ENCODE data around the gene KCND1. TPM values are rescaled to one million over a fixed set of nuclear protein-coding genes. Genes with fewer than 3 reads are reported as not detected.
A peak's percentile ranks its signal among the peaks of the same experiment; 100 is the strongest.

The KCND1 gene
- total RNA-seq, 1 donor from 2014 or later = 0.52 TPM

DNA sequence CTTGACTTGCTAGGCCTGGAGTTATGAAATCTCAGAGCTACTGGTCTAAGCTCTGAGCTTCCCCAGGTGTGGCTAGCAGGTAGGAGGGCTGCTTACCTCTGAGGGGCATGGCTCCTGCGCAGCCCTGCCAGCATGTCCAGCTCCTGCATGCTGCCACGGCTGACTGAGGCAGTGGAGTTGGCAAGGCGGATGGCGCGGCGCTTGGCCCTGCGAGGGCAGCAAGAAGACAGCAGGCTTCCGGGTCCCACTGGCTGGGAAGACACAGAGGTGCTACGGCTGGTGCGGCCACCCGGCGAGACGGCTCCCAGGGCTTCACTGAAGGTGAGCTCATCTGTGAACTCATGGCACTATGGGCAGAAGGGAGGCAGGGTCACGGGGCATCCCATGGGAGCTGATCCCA, 5.7 kb downstream of the KCND1 start:
- Histone ChIP-seq H3K27ac (ENCODE audit: low read depth, low read length) (no peak overlapping the region), H3K4me3 (ENCODE audit: low read length in 3 of 3) (no peak overlapping the region), H3K9me3 (ENCODE audit: control insufficient read depth in 3 of 3, low read length in 3 of 3) (no peaks in the 10 kb centered on the region), H3K36me3 (ENCODE audit: control insufficient read depth in 3 of 3, insufficient read depth in 3 of 3, low read length in 3 of 3) (no peaks in the 10 kb centered on the region), H3K27me3 (ENCODE audit: control insufficient read depth in 3 of 3, insufficient read depth in 3 of 3, low read length in 3 of 3) (no peaks in the 10 kb centered on the region), H3K9ac (ENCODE audit: low read depth in 1 of 3, low read length in 3 of 3) (no peak overlapping the region), H3K4me1 (ENCODE audit: control insufficient read depth in 3 of 3, insufficient read depth in 3 of 3, low read length in 3 of 3) (no peaks in the 10 kb centered on the region)

DNA sequence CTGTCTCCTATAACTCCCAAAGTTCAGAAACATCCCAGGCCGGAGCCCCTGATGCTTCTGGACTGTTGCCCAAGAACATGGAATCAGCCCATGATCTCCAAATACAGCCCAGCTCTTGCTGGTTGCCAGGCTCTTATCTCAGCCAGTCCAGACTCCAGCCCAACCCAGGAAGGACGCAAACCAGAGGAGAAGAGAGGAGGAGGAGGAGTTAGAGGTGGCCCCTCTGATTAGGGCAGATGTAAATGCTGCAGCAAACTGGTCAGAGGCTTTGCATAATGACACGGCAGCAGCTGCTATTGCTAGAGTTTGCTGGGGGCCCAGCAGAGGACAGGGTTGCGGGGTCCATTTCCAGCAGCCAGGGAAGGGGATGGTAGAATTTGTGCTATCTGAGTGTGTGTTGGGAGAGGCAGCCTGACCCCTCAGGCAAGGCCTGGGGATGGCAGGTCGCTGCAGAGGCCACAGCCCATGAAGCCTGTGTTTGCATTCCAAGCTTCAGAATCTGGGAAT, 10.0 kb downstream of the KCND1 start:
- H3K27me3 ChIP-seq (ENCODE audit: control insufficient read depth in 3 of 3, insufficient read depth in 3 of 3, low read length in 3 of 3) = no peaks in the 10 kb centered on the region
- no peaks in the 10 kb centered on the region for H3K9me3 ChIP-seq (ENCODE audit: control insufficient read depth in 3 of 3, low read length in 3 of 3)
- no peak overlapping the region for H3K9ac ChIP-seq (ENCODE audit: low read depth in 1 of 3, low read length in 3 of 3)
- H3K36me3 ChIP-seq (ENCODE audit: control insufficient read depth in 3 of 3, insufficient read depth in 3 of 3, low read length in 3 of 3) = no peaks in the 10 kb centered on the region
- H3K27ac ChIP-seq (ENCODE audit: low read depth, low read length) = no peak overlapping the region
- no peak overlapping the region for H3K4me3 ChIP-seq (ENCODE audit: low read length in 3 of 3)
- peaks cover 6 to 7% (median 7%) of the 10 kb centered on the region in 3 donors for H3K4me1 ChIP-seq (ENCODE audit: control insufficient read depth in 3 of 3, insufficient read depth in 3 of 3, low read length in 3 of 3)

DNA sequence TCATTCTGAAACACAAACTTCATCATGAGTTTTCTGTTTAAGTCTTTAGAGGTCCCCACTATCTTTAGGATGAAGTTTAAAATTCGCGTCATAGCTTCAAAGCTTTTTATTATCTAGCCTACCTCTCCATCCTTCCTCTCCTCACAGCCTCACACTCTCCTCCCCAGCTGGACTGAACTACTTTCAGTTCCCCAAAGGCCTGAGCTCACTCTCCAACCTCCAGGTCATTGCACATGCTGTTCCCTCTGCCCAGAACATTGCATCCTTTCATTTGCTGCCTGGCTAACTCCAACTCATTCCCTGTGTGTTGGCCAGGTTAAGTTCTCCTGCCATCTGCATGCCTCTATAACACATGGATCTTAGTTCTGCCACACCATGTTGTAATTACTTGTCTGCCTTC, 11.4 kb downstream of the KCND1 start:
- Histone ChIP-seq H3K36me3 (ENCODE audit: control insufficient read depth in 3 of 3, insufficient read depth in 3 of 3, low read length in 3 of 3) (peaks cover 0 to 5% (median 0%) of the 10 kb centered on the region in 3 donors), H3K4me3 (ENCODE audit: low read length in 3 of 3) (no peak overlapping the region), H3K9ac (ENCODE audit: low read depth in 1 of 3, low read length in 3 of 3) (no peak overlapping the region), H3K9me3 (ENCODE audit: control insufficient read depth in 3 of 3, low read length in 3 of 3) (no peaks in the 10 kb centered on the region), H3K27ac (ENCODE audit: low read depth, low read length) (no peak overlapping the region), H3K27me3 (ENCODE audit: control insufficient read depth in 3 of 3, insufficient read depth in 3 of 3, low read length in 3 of 3) (no peaks in the 10 kb centered on the region), H3K4me1 (ENCODE audit: control insufficient read depth in 3 of 3, insufficient read depth in 3 of 3, low read length in 3 of 3) (peaks cover 19 to 20% (median 20%) of the 10 kb centered on the region in 3 donors)

DNA sequence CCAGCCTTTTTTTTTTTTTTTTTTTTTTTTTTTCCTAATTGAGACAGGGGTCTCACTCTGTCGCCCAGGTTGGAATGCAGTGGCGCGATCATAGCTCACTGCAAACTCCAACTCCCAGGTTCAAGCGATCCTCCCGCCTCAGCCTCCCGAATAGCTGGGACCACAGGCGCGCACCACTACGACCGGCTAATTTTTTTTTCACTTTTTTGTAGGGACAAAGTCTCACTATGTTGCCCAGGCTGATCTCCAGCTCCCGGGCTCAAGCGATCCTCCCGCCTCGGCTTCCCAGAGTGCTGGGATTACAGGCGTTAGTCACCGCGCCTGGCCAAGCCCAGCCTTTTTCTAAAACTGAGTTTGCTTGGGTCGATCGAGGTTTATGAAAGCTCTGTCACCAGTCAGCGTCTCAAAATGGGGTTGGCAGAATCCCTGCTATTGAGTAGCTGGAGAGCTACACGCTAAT, 13.0 kb downstream of the KCND1 start:
- Histone ChIP-seq H3K9ac (ENCODE audit: low read depth in 1 of 3, low read length in 3 of 3) (peak overlapping the region; percentile 59 to 89 (median 85)), H3K27ac (ENCODE audit: low read depth, low read length) (peak overlapping the region; percentile 97), H3K4me3 (ENCODE audit: low read length in 3 of 3) (peak overlapping the region; percentile 65 to 72 (median 66)), H3K9me3 (ENCODE audit: control insufficient read depth in 3 of 3, low read length in 3 of 3) (no peaks in the 10 kb centered on the region), H3K4me1 (ENCODE audit: control insufficient read depth in 3 of 3, insufficient read depth in 3 of 3, low read length in 3 of 3) (peaks cover 30 to 35% (median 33%) of the 10 kb centered on the region in 3 donors), H3K36me3 (ENCODE audit: control insufficient read depth in 3 of 3, insufficient read depth in 3 of 3, low read length in 3 of 3) (peaks cover 0 to 13% (median 0%) of the 10 kb centered on the region in 3 donors), H3K27me3 (ENCODE audit: control insufficient read depth in 3 of 3, insufficient read depth in 3 of 3, low read length in 3 of 3) (peaks cover 0 to 4% (median 0%) of the 10 kb centered on the region in 3 donors)

DNA sequence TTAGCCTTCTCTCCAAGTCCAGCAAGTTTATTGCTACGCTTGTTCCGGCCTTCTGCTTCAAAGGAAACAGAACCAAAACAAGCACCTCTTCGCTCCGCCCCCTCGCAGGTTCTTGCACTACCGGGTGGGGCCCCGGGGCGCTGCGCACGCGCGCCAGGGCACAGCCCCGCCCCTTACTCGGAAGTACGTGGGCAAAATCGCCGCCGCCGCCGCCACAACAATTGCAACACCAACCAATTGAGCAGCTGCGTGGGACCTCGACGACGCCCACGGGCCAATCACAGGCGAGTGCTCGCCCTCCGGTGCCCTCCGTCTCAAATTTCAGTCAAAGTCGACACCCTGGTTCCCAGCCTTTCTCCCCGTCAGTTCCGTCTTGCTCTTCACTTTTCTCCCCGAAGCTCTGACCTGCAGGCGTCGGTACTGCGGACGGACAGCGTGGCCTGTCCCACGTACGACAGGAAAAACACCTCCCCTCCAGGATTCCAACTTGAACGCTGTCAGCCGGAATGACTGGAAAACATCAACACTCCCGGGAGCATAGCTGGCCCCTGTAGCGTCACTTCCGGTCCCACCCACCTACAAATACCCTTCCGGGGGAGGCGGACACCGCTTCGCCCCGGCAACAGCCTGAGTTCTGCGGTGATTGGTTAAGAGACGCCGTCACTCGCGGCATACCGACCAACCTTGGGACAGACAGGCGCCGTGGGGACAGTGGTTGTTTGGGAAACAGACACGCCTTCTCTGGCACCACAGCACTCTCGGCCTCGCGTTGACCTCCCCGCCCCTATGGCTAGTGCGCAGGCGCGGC, 13.6 kb downstream of the KCND1 start:
- peaks cover 36 to 40% (median 37%) of the 10 kb centered on the region in 3 donors for H3K4me1 ChIP-seq (ENCODE audit: control insufficient read depth in 3 of 3, insufficient read depth in 3 of 3, low read length in 3 of 3)
- H3K36me3 ChIP-seq (ENCODE audit: control insufficient read depth in 3 of 3, insufficient read depth in 3 of 3, low read length in 3 of 3) = peaks cover 0 to 13% (median 0%) of the 10 kb centered on the region in 3 donors
- H3K27ac ChIP-seq (ENCODE audit: low read depth, low read length) = peak overlapping the region; percentile 97
- peak overlapping the region; percentile 83 to 85 (median 84) for H3K4me3 ChIP-seq (ENCODE audit: low read length in 3 of 3)
- peaks cover 0 to 4% (median 0%) of the 10 kb centered on the region in 3 donors for H3K27me3 ChIP-seq (ENCODE audit: control insufficient read depth in 3 of 3, insufficient read depth in 3 of 3, low read length in 3 of 3)
- H3K9me3 ChIP-seq (ENCODE audit: control insufficient read depth in 3 of 3, low read length in 3 of 3) = no peaks in the 10 kb centered on the region
- H3K9ac ChIP-seq (ENCODE audit: low read depth in 1 of 3, low read length in 3 of 3) = peak overlapping the region; percentile 89 to 96 (median 89)

DNA sequence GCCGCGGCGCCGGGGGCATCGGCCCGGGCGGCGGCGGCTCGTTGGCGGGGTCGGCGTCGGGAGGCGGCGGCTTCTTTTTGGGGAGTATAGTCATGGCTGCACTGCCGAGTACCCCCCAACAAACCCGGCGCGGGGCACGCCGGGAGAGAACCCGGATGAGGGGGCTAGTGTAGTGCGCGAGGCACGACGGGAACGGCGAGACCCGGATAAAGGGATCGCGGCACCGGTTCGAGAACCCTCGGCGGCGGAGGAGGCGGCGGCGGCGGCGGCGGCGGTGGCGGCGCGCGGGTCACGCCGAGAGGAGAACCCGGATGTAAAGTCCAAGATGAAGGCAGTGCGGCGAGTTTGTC, 14.2 kb downstream of the KCND1 start, which contains the start of gene OTUD5:
Gene OTUD5 (minus strand): TSS at position 131 of the 350 bp plus-strand sequence. CDS start 37 bp downstream, at position 94.
- Histone ChIP-seq H3K27me3 (ENCODE audit: control insufficient read depth in 3 of 3, insufficient read depth in 3 of 3, low read length in 3 of 3) (peaks cover 0 to 4% (median 0%) of the 10 kb centered on the region in 3 donors), H3K9ac (ENCODE audit: low read depth in 1 of 3, low read length in 3 of 3) (peak within 1 kb of the TSS; percentile 89 to 96 (median 89)), H3K27ac (ENCODE audit: low read depth, low read length) (peak within 1 kb of the TSS; percentile 97), H3K36me3 (ENCODE audit: control insufficient read depth in 3 of 3, insufficient read depth in 3 of 3, low read length in 3 of 3) (peaks cover 0 to 13% (median 0%) of the 10 kb centered on the region in 3 donors), H3K9me3 (ENCODE audit: control insufficient read depth in 3 of 3, low read length in 3 of 3) (no peaks in the 10 kb centered on the region), H3K4me3 (ENCODE audit: low read length in 3 of 3) (peak within 1 kb of the TSS; percentile 83 to 85 (median 84)), H3K4me1 (ENCODE audit: control insufficient read depth in 3 of 3, insufficient read depth in 3 of 3, low read length in 3 of 3) (peaks cover 37 to 44% (median 42%) of the 10 kb centered on the region in 3 donors)

DNA sequence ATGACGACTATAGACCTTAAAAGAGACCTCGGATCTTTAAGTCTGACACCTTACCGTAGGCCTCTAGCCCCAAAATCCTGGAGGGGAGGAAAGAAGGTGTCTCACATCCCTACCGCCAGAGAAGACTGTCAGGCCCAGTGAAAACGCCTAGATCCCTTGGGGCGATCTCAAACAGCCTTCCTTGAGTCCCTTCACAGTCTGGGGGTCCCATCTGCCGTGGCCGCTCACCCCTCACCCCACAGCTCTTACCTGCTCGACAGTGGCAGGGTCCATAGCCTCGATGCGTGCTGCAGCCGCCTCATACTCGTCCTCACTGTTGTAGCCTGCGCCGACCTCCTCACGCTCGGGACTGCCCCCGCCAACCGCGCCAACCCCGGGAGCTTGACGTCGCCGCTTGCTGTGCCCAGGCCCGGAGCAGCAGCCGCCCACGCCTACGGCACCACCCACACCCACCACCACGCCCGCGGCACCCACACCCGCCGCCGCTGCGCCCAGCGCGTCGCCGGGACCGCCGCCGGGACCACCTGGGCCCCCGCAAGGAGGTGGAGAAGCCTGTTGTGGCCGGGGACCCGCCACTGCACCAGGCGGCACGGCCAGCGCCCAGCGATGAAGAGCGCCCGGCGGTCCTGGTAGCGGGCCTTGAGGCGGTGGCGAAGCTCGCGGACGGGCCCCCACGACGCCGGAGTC, 14.8 kb downstream of the KCND1 start:
- peaks cover 37 to 44% (median 44%) of the 10 kb centered on the region in 3 donors for H3K4me1 ChIP-seq (ENCODE audit: control insufficient read depth in 3 of 3, insufficient read depth in 3 of 3, low read length in 3 of 3)
- H3K4me3 ChIP-seq (ENCODE audit: low read length in 3 of 3) = peak overlapping the region; percentile 75 to 84 (median 81)
- H3K36me3 ChIP-seq (ENCODE audit: control insufficient read depth in 3 of 3, insufficient read depth in 3 of 3, low read length in 3 of 3) = peaks cover 0 to 13% (median 0%) of the 10 kb centered on the region in 3 donors
- no peaks in the 10 kb centered on the region for H3K9me3 ChIP-seq (ENCODE audit: control insufficient read depth in 3 of 3, low read length in 3 of 3)
- H3K27me3 ChIP-seq (ENCODE audit: control insufficient read depth in 3 of 3, insufficient read depth in 3 of 3, low read length in 3 of 3) = peaks cover 0 to 4% (median 0%) of the 10 kb centered on the region in 3 donors
- H3K9ac ChIP-seq (ENCODE audit: low read depth in 1 of 3, low read length in 3 of 3) = peak overlapping the region; percentile 71 to 89 (median 77)
- peak overlapping the region; percentile 69 for H3K27ac ChIP-seq (ENCODE audit: low read depth, low read length)

DNA sequence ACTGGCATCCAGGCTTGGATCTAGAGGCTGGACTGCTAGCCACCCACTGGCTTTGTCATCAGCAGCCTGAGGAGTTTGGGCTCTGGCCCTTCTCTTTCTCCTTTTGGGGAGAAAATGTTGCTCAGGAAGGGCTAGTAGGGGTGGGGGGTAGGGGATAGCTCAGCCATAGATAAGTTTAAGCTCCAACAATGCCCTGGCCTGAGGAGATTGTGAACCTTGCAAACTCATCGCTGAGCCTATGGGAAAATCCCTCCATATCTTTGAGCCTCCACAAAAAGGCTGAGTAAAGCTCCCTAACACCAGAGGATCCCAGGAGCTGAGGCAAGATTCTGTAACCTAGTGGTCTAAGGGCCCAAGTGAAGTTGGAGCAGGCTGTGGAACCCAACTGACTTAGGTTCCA, 23.1 kb downstream of the KCND1 start:
- H3K36me3 ChIP-seq (ENCODE audit: control insufficient read depth in 3 of 3, insufficient read depth in 3 of 3, low read length in 3 of 3) = peaks cover 0 to 3% (median 0%) of the 10 kb centered on the region in 3 donors
- peaks cover 7 to 11% (median 8%) of the 10 kb centered on the region in 3 donors for H3K4me1 ChIP-seq (ENCODE audit: control insufficient read depth in 3 of 3, insufficient read depth in 3 of 3, low read length in 3 of 3)
- H3K27me3 ChIP-seq (ENCODE audit: control insufficient read depth in 3 of 3, insufficient read depth in 3 of 3, low read length in 3 of 3) = no peaks in the 10 kb centered on the region
- no peak overlapping the region for H3K9ac ChIP-seq (ENCODE audit: low read depth in 1 of 3, low read length in 3 of 3)
- no peak overlapping the region for H3K4me3 ChIP-seq (ENCODE audit: low read length in 3 of 3)
- H3K9me3 ChIP-seq (ENCODE audit: control insufficient read depth in 3 of 3, low read length in 3 of 3) = no peaks in the 10 kb centered on the region
- H3K27ac ChIP-seq (ENCODE audit: low read depth, low read length) = no peak overlapping the region

DNA sequence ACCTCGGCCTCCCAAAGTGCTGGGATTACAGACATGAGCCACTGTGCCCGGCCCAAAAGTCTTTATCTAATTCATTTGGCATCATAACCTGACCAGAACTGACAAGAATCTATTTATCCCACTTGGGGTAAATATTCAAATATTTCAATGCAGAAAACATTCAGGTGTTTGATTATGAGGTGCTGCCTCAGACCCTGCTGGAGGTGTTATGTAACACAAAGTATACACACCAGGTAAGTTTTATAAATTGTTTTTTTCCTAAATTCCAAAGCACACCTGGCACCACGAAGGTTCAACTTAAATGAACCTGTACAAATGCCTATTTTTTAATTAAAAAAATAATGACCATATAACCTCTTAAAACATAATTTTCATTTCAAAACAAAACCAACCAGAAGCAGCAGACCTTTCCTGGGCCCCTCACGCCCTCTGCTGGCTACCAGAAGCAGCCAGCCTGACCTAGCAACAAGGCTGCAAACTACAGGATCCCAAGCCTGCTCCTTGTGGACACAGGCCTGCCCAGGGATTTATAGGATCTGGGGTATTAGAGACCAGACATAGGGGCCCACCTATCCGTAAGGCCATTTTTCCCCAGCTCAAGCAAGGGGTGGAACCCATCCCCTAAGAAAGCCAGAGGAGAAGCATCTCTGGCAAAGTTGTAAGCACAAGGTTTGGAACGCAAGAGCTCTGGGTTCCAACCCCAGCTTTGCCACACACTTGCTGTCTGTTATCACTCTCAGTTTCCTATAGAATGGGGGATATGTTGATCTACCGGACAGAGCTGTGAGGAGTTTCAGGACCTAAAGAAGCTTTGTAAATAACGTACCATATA, 25.9 kb downstream of the KCND1 start:
- Histone ChIP-seq H3K9me3 (ENCODE audit: control insufficient read depth in 3 of 3, low read length in 3 of 3) (no peaks in the 10 kb centered on the region), H3K27me3 (ENCODE audit: control insufficient read depth in 3 of 3, insufficient read depth in 3 of 3, low read length in 3 of 3) (no peaks in the 10 kb centered on the region), H3K4me3 (ENCODE audit: low read length in 3 of 3) (no peak overlapping the region), H3K4me1 (ENCODE audit: control insufficient read depth in 3 of 3, insufficient read depth in 3 of 3, low read length in 3 of 3) (peaks cover 0 to 8% (median under 1%) of the 10 kb centered on the region in 3 donors), H3K36me3 (ENCODE audit: control insufficient read depth in 3 of 3, insufficient read depth in 3 of 3, low read length in 3 of 3) (peaks cover 2 to 10% (median 4%) of the 10 kb centered on the region in 3 donors), H3K27ac (ENCODE audit: low read depth, low read length) (no peak overlapping the region), H3K9ac (ENCODE audit: low read depth in 1 of 3, low read length in 3 of 3) (no peak overlapping the region)
